Transverse colon (tissue), 4 donors: ENCODE measurements around the gene C6orf62. TPM values are rescaled to one million over a fixed set of nuclear protein-coding genes. Genes with fewer than 3 reads are reported as not detected.

Source experiments
- DNase-seq: peaks from one replicate; pipeline ENCODE4 v3.0.0-alpha.2; 2019
- H3K27ac ChIP-seq, 4 donors: fragments of 200-600 bp; sonication (generic); 2 replicates each; pipeline ENCODE4 v1.5.1; 2016 to 2018; ENCODE audit warnings: inconsistent platforms in 4 of 4
- H3K27me3 ChIP-seq: fragments of 200-600 bp; sonication (generic); 2 replicates; pipeline ENCODE4 v1.5.1; 2017; ENCODE audit warnings: inconsistent platforms
- H3K36me3 ChIP-seq, 4 donors: fragments of 200-600 bp; sonication (generic); 2 replicates each; pipeline ENCODE4 v1.5.1; 2017 to 2019; ENCODE audit warnings: inconsistent platforms in 4 of 4
- H3K4me1 ChIP-seq, 4 donors: fragments of 200-600 bp; sonication (generic); 2 replicates each; pipeline ENCODE4 v1.5.1; 2017 to 2020; ENCODE audit warnings: inconsistent platforms in 4 of 4
- H3K4me3 ChIP-seq, 4 donors: fragments of 200-600 bp; sonication (generic); 1 replicate in 1 of 4; 2 replicates in 3 of 4; pipeline versions ENCODE4 v1.5.1 to v1.6.1; 2017 to 2019; ENCODE audit warnings: inconsistent platforms in 4 of 4
- H3K9me3 ChIP-seq, 2 donors: fragments of 200-600 bp; sonication (generic); 2 replicates each; pipeline ENCODE4 v1.5.1; 2017 to 2019; ENCODE audit warnings: inconsistent platforms in 2 of 2
- EP300 ChIP-seq: sonication (generic); formaldehyde crosslinking; IDR thresholded peaks from one replicate; pipeline ENCODE4 v1.6.1; 2017; ENCODE audit warnings: antibody characterized with exemption, low read depth
- POLR2A ChIP-seq: fragments of 450-650 bp; IDR thresholded peaks from one replicate; pipeline ENCODE4 v1.6.1; 2016; ENCODE audit warnings: antibody characterized with exemption, mild to moderate bottlenecking, moderate library complexity
- POLR2AphosphoS5 ChIP-seq, 3 donors: sonication (generic); formaldehyde crosslinking; IDR thresholded peaks; one replicate each; pipeline ENCODE4 v1.6.1; 2016; ENCODE audit warnings: antibody characterized with exemption in 3 of 3
- WGBS, 2 donors: methylation state at CpG; one replicate each; pipeline ENCODE4 v1.1.5; 2018; ENCODE audit warnings: low coverage in 1 of 2; 5-methylcytosine and 5-hydroxymethylcytosine counted together
- in situ Hi-C, 4 donors: fragments of 200-750 bp; cut with MboI; loops; one replicate each; pipeline versions ENCODE4 v1.15.0 to v1.15.1; 2017; ENCODE audit warnings: low sequenced_read_pairs in 3 of 4, low pct_ligation_motif_present in 1 of 4, low pct_unique_long_range_greater_than_20kb in 1 of 4
- intact Hi-C: fragments of 100-400 bp; cut with DNase I; formaldehyde crosslinking; loops from one replicate; pipeline ENCODE4 v1.15.1; 2023; ENCODE audit warnings: low total_unique reads
- total RNA-seq, 4 donors: library from RNA; depleted of rRNA; stranded (reverse); fragments of >200 nt; gene quantifications; one replicate each; pipeline ENCODE4 v1.1.0, GENCODE V29; 2016
- TF ChIP-seq, protein P1 (sequence below), 5 experiments: fragments of 200-600 bp in 3 of 5; fragments of 450-650 bp in 2 of 5; sonication (generic) in 3 of 5; IDR thresholded peaks; 1 replicate in 2 of 5; 2 replicates in 3 of 5; pipeline ENCODE4 v1.5.1; 2016 to 2017; ENCODE audit warnings: antibody characterized with exemption in 5 of 5, inconsistent platforms in 3 of 5, mild to moderate bottlenecking in 2 of 5, moderate library complexity in 1 of 5

The C6orf62 gene
- total RNA-seq, 4 donors from 2014 or later = 29.9 to 64.3 (median 40.9) TPM

- no peaks in the 10 kb centered on the region for H3K27me3 ChIP-seq
- 79 to 95% methylated on average over 3 of the region's 3 CpGs for WGBS, 2 donors
- H3K9me3 ChIP-seq = no peaks in the 10 kb centered on the region
- DNase-seq = no peak
- H3K4me1 ChIP-seq = peaks cover 0 to 8% (median 0%) of the 10 kb centered on the region in 4 donors
- in situ Hi-C loops = no loop called here
- peak overlapping the region in 3 of 4 donors; percentile 9 to 49 (median 49) for H3K27ac ChIP-seq
- intact Hi-C loops = no loop called here
- no peaks in the 10 kb centered on the region for H3K36me3 ChIP-seq
- no peak overlapping the region for H3K4me3 ChIP-seq
- no peak for TF ChIP-seq POLR2AphosphoS5 (IDR thresholded peaks at IDR 0.05)
- TF ChIP-seq, protein P1, sequence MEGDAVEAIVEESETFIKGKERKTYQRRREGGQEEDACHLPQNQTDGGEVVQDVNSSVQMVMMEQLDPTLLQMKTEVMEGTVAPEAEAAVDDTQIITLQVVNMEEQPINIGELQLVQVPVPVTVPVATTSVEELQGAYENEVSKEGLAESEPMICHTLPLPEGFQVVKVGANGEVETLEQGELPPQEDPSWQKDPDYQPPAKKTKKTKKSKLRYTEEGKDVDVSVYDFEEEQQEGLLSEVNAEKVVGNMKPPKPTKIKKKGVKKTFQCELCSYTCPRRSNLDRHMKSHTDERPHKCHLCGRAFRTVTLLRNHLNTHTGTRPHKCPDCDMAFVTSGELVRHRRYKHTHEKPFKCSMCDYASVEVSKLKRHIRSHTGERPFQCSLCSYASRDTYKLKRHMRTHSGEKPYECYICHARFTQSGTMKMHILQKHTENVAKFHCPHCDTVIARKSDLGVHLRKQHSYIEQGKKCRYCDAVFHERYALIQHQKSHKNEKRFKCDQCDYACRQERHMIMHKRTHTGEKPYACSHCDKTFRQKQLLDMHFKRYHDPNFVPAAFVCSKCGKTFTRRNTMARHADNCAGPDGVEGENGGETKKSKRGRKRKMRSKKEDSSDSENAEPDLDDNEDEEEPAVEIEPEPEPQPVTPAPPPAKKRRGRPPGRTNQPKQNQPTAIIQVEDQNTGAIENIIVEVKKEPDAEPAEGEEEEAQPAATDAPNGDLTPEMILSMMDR (IDR thresholded peaks at IDR 0.05) = no peak
- TF ChIP-seq EP300 = no peak
- TF ChIP-seq POLR2A = no peak
Measured at GRCh38 chr6:24743944-24744335, 25.0 kb upstream of the C6orf62 start.

- in situ Hi-C loops (no loop called here), intact Hi-C loops (no loop called here)
- TF ChIP-seq EP300 = no peak
- no peak for TF ChIP-seq POLR2AphosphoS5 (IDR thresholded peaks at IDR 0.05)
- TF ChIP-seq, protein P1 (IDR thresholded peaks at IDR 0.05) = no peak
- no peak for TF ChIP-seq POLR2A
- no peak for DNase-seq
- H3K4me3 ChIP-seq = no peak overlapping the region
- H3K36me3 ChIP-seq = no peaks in the 10 kb centered on the region
- WGBS, 2 donors = 21 to 61% methylated on average over 1 to 2 of the region's 2 CpGs
- H3K27ac ChIP-seq = peak overlapping the region; percentile 9 to 56 (median 49)
- no peaks in the 10 kb centered on the region for H3K27me3 ChIP-seq
- peaks cover 0 to 8% (median 0%) of the 10 kb centered on the region in 4 donors for H3K4me1 ChIP-seq
- no peaks in the 10 kb centered on the region for H3K9me3 ChIP-seq
Measured at GRCh38 chr6:24743265-24743943, 24.4 kb upstream of the C6orf62 start.

DNA sequence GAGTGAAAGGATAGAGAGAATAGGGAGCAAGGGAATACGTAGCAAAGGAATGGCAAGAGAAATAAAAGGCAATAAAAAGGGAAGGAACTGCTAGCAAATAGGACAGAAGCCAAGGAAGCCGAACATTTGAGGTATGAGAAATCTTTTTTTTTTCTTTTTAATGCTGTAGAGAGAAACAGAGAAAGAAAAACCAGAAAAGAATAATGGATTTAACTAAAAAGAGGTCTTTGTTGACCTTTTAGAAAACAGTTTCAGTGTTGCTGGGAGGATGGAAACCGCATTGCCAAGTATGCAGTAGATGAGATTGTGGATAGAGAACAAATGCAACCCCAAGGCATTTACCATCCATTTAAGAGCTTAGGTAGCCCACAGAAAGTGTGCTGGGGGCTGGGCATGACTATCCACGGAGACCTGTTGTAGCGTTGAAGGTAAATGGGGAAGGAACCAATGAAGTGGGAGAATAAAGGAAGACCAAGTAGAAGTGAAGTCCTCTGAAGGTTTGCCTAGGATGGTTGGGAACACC lies 23.3 kb upstream of the C6orf62 start:
- in situ Hi-C loops (no loop called here), intact Hi-C loops (no loop called here)
- DNase-seq = no peak
- TF ChIP-seq POLR2AphosphoS5 (IDR thresholded peaks at IDR 0.05) (no peak), POLR2A (no peak), EP300 (no peak)
- TF ChIP-seq, protein P1 (IDR thresholded peaks at IDR 0.05) = no peak
- 80 to 87% methylated on average over 4 to 5 of the region's 5 CpGs for WGBS, 2 donors
- Histone ChIP-seq H3K36me3 (no peaks in the 10 kb centered on the region), H3K4me1 (peaks cover 0 to 8% (median 0%) of the 10 kb centered on the region in 4 donors), H3K27me3 (no peaks in the 10 kb centered on the region), H3K9me3 (no peaks in the 10 kb centered on the region), H3K4me3 (no peak overlapping the region), H3K27ac (peak overlapping the region in 2 of 4 donors; percentile 49 to 56)

DNA sequence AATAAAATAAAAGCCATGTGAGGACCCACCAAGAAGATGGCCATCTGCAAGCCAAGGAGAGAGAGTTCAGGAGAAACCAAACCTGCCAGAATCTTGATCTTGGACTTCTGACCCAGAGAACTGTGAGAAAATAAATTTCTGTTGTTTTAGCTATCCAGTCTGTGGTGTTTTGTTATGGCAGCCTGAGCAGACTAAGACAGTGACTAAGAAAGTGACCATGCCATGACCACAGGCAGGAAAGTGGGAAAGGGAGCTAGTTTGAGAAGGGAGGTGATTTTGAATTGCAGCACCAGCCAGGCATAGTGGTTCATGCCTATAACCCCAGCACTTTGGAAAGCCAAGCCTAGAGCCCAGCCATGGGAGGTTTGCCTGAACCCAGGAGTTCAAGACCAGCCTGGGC lies 21.9 kb upstream of the C6orf62 start:
- in situ Hi-C loops = no loop called here
- no peak overlapping the region for H3K4me3 ChIP-seq
- no peaks in the 10 kb centered on the region for H3K27me3 ChIP-seq
- intact Hi-C loops = no loop called here
- H3K4me1 ChIP-seq = peaks cover 0 to 8% (median 0%) of the 10 kb centered on the region in 4 donors
- DNase-seq = no peak
- H3K27ac ChIP-seq = no peak overlapping the region
- no peaks in the 10 kb centered on the region for H3K36me3 ChIP-seq
- TF ChIP-seq POLR2A = no peak
- no peak for TF ChIP-seq EP300
- TF ChIP-seq, protein P1 (IDR thresholded peaks at IDR 0.05) = no peak
- no peak for TF ChIP-seq POLR2AphosphoS5 (IDR thresholded peaks at IDR 0.05)
- no peaks in the 10 kb centered on the region for H3K9me3 ChIP-seq
